ENCODE measurements around the gene UBASH3B. TPM values are rescaled to one million over a fixed set of nuclear protein-coding genes. Genes with fewer than 3 reads are reported as not detected.

UBASH3B gene
- total RNA-seq, 1 experiment from 2014 or later, result 8.0 TPM

- Histone ChIP-seq H3K9me3 (ENCODE audit: control insufficient read depth, low read depth, low read length) (no peaks in the 10 kb centered on the region), H4K8ac (replicated peaks; ENCODE audit: insufficient read length, low read depth, low read length) (no peak overlapping the region), H2AFZ (ENCODE audit: low read length) (no peak overlapping the region), H3K18ac (ENCODE audit: insufficient read length, low read depth, low read length) (no peak overlapping the region), H3K79me2 (ENCODE audit: insufficient read depth, low read length) (no peaks in the 10 kb centered on the region), H2BK12ac (ENCODE audit: insufficient read length, low read depth, low read length) (no peak overlapping the region), H3K79me1 (ENCODE audit: insufficient read depth, low read depth, low read length, poor library complexity, severe bottlenecking) (no peaks in the 10 kb centered on the region), H4K5ac (ENCODE audit: insufficient read length, low read depth, low read length) (no peak overlapping the region), H3K9ac (ENCODE audit: extremely low read depth, insufficient read length, low read length) (no peak overlapping the region), H3K4ac (ENCODE audit: low read depth, low read length) (no peak overlapping the region), H3K56ac (ENCODE audit: insufficient read length, low read depth, low read length) (no peak overlapping the region), H4K20me1 (ENCODE audit: control insufficient read depth, insufficient read depth, insufficient read length) (no peaks in the 10 kb centered on the region), H3K27ac (ENCODE audit: insufficient read length, low read depth, low read length) (no peak overlapping the region), H3K23me2 (ENCODE audit: insufficient read length, low read depth, low read length, poor library complexity, severe bottlenecking) (no peaks in the 10 kb centered on the region), H4K91ac (ENCODE audit: insufficient read length, low read depth, low read length) (no peak overlapping the region), H2BK20ac (ENCODE audit: low read depth, low read length, poor library complexity, severe bottlenecking) (no peak overlapping the region), H3K27me3 (ENCODE audit: insufficient read depth, low read length) (no peaks in the 10 kb centered on the region), H3K23ac (ENCODE audit: insufficient read length, low read depth, low read length) (no peak overlapping the region), H2BK120ac (ENCODE audit: low read depth, low read length, poor library complexity, severe bottlenecking) (no peak overlapping the region), H3K14ac (ENCODE audit: insufficient read depth, low read length) (no peak overlapping the region), H2BK15ac (ENCODE audit: low read depth, low read length) (no peak overlapping the region), H2AK5ac (ENCODE audit: insufficient read length, low read length) (no peak overlapping the region), H2BK5ac (ENCODE audit: insufficient read length, low read length) (no peak overlapping the region), H3K4me1 (ENCODE audit: insufficient read depth, low read length) (peaks cover 5% of the 10 kb centered on the region), H3K4me2 (ENCODE audit: insufficient read depth, insufficient read length, low read length) (no peak overlapping the region), H3T11ph (ENCODE audit: low read length) (no peak overlapping the region)
- DNase-seq, result no peak
- WGBS (ENCODE audit: extremely low coverage, insufficient read length, low lambda C conversion rate), result no CpG with 5 or more reads among the region's 8 CpGs
- TF ChIP-seq, protein P1, sequence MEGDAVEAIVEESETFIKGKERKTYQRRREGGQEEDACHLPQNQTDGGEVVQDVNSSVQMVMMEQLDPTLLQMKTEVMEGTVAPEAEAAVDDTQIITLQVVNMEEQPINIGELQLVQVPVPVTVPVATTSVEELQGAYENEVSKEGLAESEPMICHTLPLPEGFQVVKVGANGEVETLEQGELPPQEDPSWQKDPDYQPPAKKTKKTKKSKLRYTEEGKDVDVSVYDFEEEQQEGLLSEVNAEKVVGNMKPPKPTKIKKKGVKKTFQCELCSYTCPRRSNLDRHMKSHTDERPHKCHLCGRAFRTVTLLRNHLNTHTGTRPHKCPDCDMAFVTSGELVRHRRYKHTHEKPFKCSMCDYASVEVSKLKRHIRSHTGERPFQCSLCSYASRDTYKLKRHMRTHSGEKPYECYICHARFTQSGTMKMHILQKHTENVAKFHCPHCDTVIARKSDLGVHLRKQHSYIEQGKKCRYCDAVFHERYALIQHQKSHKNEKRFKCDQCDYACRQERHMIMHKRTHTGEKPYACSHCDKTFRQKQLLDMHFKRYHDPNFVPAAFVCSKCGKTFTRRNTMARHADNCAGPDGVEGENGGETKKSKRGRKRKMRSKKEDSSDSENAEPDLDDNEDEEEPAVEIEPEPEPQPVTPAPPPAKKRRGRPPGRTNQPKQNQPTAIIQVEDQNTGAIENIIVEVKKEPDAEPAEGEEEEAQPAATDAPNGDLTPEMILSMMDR (conservative IDR thresholded peaks at IDR 0.05), result no peak
- H3K4me3 Mint-ChIP-seq, result no peak overlapping the region; a peak in 2 of 5 replicates
- no peaks in the 10 kb centered on the region for H3K9me3 Mint-ChIP-seq
- H3K36me3 Mint-ChIP-seq (ENCODE audit: insufficient read depth in 1 of 3, low read depth in 3 of 3), result no peaks in the 10 kb centered on the region; a peak in 1 of 7 replicates
- no peaks in the 10 kb centered on the region for H3K27me3 Mint-ChIP-seq (ENCODE audit: low read depth)
- no peak overlapping the region for H3K27ac Mint-ChIP-seq
- H3K4me1 Mint-ChIP-seq, result peaks cover 35 to 52% of the 10 kb centered on the region in 2 experiments
These were observed 152.4 kb downstream of the UBASH3B start for GRCh38 chr11:122807731-122808477.
